HG03571 (cell line): ENCODE results near the gene PYM1.
"Not testable (repeated sequence)": the region's sequence is repeated elsewhere in the genome, so short reads cannot be mapped to it uniquely, and the experiment has no call there.

Experiments used
- ATAC-seq: cut with Tn5 transposase; IDR thresholded peaks from one replicate; pipeline ENCODE4 v1.9.1; 2021; ENCODE audit not compliant: unreplicated experiment

Gene PYM1

DNA sequence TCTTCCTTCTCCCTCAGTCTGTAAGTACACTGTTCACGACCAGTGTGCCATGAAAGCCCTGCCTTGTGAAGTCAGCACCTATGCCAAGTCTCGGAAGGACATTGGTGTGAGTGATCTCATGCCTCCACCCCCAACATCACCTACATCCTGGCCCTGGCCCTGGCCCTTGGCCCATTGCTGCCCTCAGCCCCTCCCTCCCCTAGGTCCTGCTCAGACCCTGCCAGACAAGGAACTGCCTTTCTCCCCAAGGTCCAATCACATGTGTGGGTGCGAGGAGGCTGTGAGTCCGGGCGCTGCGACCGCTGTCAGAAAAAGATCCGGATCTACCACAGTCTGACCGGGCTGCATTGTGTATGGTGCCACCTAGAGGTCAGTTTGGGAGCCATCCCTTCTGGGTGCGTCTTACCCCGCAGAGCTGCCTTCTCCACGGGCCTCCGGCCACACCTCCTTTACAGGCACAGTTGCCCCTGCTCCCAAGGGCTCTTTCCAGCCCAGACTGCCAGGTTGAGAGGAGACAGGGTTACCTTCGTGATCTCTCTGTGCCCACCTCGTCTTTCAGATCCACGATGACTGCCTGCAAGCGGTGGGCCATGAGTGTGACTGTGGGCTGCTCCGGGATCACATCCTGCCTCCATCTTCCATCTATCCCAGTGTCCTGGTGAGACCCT is 12.5 kb upstream of the PYM1 start:
- peak; percentile 85 for ATAC-seq

DNA sequence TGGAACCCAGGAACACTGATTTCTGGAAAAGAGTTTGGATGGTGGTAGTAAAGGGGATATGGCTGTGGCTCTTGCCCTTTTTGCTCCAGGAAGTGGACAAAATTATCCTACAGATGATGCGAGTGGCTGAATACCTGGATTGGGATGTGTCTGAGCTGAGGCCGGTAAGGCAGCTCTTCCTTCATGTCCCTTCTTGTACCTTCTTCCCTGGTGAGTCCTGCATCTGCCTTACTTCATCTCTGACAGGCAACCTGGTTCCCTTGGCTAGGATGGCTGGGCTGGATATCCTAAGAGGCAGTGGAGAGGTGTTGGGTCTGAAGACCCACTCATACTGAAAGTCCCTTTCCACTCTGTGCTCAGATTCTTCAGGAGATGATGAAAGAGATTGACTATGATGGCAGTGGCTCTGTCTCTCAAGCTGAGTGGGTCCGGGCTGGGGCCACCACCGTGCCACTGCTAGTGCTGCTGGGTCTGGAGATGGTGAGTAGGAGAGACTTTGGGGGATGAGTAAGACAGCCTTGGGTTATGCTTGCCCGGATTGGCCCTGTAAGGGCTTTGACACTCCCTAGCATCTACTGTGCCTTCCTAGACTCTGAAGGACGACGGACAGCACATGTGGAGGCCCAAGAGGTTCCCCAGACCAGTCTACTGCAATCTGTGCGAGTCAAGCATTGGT is 11.3 kb upstream of the PYM1 start:
- ATAC-seq = no peak

DNA sequence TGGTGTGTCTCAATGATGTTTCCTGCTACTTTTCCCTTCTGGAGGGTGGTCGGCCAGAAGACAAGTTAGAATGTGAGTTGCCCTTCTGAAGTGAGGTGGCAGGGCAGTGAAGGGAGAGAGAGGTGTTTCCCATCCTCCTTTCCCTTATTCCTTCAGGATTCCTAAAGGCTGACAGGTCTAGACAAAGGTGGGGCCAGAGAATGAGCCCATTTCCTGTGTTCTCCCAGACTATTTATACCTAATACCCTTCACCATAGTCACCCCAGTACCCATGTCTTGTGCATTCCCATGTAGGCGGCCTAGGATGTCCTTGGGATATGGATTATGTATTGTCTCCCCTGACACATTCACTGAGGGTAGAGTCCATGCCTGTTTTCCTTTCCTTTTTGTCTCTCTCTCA is 10.3 kb upstream of the PYM1 start:
- ATAC-seq = no peak

DNA sequence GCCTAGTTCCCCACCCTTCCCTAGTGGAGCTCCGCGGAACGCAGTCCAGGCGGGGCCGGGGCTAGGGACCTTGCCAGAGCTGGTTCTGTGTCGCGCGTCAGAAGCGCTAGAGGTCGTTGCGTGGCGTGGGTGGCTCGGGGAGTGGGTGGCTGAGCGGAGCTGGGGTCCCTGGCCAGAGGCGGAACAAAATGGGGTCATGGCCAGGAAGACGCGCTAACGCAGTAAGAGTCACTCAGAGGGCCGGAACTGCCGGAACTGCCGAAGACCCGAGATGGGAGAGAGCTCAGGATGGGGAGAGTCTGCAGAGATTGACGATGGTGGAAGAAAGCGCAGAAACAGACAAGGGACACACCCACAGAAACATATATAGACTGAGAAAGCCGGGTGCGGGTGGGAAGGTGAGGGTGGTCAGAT is 8.1 kb upstream of the PYM1 start:
- no peak for ATAC-seq

DNA sequence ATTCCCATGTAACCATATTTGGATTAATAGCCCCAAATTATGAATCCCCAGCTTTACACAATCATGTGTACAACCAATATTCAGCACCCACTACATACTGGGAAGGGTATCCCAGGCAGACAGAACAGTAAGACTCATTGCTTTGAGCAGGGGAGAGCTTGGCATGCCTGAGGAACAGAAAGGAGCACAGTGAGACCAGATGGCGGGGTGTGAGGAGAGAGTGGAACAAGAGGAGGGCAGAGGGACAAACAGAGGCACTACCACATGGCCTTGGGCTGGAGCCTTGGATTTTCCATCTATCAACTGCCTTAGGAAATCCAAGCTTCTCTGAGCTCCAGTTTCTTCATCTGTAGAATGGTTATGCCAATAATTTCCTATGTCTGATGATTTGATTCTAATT is 7.1 kb upstream of the PYM1 start:
- ATAC-seq = no peak

DNA sequence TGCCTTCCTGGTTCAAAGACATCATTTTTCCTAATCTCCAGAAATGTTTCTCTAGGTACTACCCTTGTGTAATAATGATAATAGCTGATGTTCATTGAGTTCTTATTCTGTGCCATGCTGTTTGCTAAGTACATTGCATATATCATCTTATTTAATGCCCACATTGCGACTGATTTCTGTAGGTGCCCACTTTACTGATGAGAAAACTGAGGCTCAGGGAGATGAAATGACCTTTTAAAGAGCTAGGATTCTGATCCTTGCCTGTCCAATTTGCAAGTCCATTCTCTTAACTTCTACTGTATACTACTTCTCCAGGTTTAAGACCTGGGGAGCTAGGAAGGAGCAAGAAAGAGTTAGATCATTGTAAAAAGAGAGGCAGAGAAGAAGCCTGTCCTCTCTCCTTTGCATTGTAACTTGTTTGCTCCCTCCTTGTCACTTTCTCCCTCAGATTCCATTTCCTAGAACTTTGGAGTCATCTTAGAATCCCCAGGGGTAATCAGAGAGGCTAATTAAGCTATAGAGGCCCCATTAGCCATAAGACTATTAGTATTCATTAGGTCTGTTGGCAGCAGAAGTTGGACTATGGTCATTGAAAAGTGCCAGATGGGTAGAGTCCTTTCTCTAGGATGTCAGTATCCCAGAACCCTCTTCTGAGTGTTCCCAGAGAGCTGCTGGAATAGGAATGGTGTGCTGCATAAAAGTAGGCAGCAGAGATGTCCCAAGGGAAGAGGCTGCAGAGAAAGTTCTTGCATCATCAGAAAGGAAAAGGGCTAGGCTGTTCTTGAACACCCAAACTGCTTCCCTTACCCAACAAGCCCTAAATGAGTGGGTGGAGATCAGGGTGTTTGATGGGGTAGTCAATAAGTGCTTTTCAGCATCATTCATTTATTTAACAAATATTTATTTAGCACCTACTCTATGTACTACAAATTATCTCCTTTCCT is 6.4 kb upstream of the PYM1 start:
- ATAC-seq = no peak

DNA sequence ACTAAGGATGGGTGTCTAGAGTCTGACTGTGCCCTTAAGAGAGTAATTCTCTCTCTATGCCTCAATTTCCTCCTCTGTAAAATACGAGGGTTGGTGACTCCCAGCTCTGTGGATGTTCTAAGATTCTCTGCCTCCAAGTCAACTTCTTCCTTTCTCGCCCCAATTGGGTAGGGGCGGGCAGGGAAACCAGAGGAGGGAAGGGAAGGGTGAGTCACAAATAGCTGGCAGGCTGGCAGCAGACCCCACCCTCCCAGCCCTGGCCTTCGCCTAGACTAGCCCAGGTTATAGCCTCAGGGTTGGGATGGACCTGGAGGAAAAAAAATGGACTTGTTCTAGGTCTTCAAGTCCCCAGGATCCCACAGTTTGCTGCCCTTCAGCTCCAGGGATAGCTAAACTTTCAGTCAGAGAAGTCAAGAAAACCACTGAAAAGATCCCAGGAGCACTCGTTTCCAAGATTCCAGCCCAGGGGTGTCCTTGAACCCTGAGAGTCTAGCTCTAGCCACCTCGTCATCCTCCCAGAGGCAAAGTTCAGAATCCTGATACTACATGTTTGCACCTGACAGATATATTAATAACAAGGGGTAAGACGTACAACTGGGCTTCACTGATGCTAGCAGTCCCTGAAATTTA is 5.6 kb upstream of the PYM1 start:
- ATAC-seq = no peak

DNA sequence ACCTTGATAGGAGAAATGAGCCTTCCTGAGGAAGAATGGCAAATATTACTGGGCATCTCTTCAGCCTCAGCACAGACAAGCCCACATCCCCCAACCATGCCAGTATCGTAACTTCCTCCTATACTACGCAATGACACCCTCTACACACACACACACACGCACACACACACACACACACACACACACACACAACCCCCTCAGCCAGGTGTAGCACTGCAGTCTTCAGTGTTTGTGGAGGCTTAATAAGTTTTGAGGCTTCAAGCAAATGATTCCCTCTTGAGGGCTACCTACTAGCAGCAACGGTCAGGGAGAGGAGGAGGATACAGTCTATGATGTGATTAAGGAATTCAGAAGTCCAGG is 4.8 kb upstream of the PYM1 start:
- ATAC-seq = no peak

DNA sequence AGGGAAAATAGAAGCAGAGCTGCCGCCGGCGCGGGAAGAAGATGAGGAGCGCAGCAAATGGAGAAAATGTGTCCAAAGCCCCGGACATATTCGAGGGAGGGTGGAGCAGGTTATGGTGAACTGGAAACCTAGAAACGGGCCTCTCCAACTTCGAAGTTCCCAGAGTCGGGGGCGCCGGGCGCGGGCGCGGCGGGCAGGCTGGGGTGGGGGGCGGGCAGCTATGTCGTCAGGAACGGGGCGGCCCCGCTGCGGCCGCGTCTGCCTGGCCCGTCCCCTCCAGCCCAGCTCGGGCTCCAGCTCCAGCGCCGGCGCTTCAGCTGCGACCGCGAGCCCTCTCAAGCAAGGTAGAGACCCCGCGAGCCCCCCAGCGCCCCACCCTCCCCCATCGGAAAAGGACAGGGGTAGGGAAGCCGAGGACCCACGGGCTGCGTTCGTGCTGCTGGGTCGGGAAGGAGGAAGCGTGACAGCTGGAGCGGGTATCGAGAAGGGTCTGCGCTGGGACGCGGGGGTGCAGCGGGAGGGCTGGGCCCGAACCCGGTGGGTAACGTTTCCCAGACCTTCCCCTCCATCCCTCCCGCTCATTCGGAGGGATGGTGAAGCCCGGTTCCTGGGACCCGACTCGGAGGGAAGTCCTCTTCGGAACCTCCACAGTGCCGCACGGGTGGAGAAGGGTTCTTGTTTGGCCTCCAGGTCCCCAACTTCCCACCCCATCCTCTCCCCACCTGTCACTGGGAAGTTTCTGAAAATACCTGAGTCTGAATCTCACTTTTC is 4.3 kb upstream of the PYM1 start:
- ATAC-seq = no peak

DNA sequence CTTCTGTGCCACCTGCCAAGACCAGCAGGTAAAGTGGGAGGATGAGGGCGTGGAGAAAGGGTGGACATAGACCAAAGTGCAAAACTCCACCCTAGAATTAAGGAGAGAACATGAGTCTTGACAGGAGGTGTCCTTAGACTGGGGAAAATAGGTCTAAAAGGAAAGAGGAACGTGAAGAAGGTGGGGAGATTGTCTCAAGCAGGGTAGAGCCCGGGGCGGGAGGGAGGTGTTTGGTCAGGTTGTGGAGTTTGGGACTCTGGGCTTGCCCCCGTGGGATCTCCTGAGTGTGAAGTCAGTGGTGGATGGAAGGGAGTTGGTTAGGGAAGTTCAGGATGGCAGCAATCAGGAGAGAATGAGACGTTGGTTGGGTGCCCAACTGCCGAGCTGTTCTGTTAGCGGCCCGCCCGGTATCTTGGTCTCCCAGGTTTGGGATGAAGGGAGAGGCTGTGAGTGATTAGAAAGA is 3.7 kb upstream of the PYM1 start:
- ATAC-seq = no peak

DNA sequence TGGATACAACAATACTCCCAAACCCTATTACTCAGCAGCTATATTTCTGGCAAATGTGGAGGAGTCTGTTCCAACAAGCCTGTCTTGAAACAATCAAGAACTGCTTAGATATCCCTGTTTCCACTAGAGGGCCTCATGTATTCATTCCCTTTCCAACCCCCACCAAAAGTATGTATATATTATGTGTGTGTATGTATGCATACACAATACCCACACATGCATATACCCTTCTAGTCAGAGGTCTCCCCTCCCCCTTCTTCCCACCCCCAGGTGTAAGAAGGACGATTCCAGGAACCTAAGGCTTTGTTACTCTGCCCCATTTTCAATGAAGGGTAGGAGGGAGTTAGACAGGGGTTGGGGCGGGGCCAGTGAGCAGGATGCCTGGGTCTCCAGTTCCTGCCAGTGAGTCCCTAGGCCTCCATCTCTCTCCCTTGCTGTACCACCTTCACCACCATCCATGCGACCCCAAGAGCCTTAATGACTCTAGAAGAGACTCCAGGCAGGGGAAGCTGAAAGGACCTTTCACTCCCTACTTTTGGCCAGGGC is 3.1 kb upstream of the PYM1 start, which contains the start of gene DGKA:
Gene DGKA (plus strand): TSS at position 392 of the 546 bp plus-strand sequence. CDS start 5,342 bp downstream, outside the sequence.
- ATAC-seq = no peak

DNA sequence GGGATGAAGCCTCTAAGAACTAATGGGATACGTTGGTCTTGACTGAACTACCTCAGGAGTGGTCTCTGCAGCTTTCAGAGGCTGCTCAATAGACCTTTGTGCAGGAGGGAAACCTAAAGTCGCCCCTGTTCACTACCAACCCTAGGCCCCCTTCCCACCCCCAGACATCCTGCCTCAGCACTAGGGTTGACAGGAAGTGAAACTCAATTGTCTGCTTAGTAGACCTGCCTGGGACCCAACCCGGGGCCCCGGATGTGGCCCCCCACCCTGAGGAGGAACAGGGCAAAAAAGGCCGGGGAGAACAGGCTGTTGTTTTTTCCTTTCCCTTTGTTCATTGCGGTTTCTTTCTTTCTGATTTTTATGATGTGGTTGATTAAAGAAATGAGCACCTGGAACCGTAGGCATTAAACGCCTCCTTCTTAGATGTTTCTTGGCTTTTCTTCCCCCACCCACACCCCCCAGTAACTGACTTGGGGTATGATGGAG is 1.7 kb upstream of the PYM1 start:
- ATAC-seq = peak; percentile 43

DNA sequence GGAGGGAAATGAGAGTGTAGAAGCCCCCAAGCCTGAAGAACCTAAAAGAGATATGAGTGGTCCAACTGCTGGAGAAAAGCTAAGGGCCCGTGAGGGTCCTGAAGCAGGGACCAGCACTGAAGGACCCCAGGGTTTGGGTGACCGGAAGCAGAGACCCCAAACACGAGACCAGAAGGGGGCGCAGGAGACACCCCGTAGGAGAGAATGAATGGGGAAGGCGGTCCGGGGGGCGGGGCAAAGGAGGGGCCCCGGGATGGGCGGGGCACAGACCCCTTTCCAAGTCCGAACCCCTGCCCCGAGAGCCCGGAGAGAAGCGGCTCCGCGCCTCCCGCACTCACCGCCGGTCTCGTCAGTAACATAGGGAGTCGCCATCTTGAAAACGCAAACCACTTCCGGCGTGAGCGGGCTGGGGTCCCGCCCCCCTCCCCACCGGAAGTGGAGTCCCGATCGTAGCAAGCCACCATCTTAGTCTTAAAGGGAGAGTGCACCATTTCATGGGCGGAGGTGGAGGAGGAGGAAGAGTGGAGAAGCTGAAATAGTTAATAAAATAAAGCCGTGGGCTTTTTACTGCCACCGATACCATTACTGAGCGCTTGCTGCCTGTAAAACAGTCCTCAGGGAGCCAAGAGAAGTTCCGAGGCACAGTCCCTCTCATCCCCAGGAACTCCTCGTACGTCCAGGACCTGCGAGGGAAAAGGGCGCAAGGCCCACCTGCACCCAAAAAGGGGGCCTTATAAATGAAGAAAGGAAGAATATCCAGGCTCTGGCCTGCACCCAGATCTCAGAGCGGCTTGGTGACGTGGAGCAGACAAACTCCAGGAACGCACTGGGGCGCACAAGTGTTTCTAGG is 731 bp downstream of the PYM1 start:
- ATAC-seq = peak; percentile 34

DNA sequence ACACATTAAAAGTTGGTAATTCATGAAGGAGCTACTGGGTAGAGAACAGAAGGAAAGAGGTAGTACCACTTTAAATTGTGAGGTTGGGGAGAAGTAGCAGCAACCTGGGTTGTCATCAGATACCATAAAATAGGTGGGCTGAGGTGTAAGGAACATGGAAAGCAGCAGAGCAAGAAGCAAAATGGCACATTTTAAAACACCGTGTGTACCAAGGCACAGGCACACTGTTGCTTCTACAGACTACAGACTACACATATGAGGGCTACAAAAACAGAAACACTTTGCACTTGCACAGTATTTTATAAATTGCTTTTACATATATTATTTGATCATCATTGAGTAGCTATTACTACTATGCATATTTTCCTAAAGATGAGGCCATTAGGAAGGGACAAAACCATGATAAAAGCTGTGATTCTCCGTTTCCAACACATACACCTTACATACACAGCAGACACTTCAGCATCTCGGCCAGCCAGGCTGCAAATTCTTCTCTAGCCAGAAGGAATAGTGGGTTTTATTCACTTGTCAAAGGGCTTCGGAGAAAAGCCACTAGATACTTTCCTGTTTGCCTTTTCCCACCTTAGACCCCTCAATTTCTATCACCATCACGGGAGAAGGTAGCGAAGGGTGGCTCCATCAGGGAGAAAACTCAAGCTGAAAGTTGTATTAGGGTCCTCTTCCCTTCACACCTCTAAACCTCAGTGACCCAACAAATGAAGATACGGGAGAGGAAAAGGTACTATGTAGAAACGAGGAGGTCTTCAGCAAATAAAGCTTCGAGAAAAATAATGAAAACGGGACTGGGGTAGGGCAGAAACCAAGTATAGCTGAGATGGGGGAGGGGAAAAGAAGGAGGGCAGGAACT is 1.6 kb downstream of the PYM1 start:
- no peak for ATAC-seq

DNA sequence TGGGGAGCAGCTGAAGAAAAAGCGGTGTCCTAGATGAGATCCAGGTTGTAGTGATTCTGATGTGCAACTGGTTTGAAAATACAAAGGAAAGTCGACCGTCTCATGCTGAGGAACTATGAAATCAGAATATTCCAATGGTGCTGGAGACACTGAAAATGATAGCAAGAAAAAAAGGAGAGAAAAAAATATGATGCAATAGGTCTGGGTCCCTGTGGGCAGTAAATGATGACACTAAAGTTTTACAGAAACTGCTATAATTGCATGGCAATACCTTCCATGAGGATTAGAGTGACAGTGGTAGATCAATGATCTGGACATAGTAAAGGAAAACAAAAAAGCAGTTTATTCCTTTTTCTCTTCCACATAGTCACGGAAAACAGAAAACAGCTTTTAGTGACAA is 2.3 kb downstream of the PYM1 start:
- ATAC-seq = no peak

DNA sequence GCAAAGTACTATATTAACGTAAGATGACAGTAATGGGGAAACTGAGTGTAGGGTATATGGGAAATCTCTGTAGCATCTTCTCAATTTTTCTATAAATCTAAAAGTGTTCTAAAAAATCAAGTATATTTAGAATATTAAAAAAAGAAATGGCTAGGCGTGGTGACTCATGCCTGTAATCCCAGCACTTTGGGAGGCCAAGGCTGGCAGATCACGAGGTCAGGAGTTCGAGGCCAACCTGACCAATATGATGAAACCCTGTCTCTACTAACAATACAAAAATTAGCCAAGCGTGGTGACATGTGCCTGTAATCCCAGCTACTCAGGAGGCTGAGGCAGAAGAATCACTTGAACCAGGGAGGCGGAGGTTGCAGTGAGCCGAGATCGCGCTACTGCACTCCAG is 4.0 kb downstream of the PYM1 start:
- not testable (repeated sequence) for ATAC-seq

DNA sequence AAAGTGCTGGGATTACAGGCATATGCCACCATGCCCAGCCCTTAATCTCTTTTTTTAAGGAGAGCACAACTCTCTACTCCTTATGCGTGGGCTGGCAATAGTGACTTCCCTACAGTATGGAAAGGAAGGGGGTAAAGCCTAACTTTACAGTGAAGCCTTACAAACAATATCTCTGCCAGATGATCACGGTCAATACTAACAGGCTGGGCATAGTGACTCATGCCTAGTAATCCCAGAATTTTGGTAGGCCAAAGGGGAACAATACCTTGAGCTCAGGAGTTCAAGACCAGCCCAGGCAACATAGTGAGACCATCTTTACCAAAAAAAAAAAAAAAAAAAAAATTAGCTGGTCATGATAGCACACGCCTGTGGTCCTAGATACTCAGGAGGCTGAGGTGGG is 5.6 kb downstream of the PYM1 start:
- ATAC-seq = no peak

DNA sequence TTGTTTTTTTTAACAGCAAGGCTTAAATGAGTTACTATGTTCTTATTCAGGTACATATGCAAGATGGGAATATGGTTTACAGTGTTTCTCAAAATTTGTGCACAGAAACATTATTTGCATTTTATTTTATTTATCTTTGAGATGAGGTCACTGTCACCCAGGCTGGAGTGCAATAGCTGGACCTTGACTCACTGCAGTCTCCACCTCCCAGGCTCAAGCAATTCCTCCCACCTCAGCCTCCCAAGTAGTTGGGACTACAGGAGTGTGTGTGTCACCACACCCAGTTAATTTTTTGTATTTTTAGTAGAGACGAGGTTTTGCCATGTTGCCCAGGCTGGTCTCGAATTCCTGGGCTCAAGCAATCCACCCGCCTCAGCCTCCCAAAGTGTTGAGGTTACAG is 8.7 kb downstream of the PYM1 start:
- ATAC-seq = not testable (repeated sequence)
